DMS79 treated with DMSO at 0.1 percent for 48 hours (cell line): ENCODE data around the gene KIF3C.
A peak's percentile ranks its signal among the peaks of the same experiment; 100 is the strongest.

Experiments
- DNase-seq: peaks from one replicate; lab custom pipeline; 2025; lab: John Stamatoyannopoulos, UW

Gene KIF3C

DNA sequence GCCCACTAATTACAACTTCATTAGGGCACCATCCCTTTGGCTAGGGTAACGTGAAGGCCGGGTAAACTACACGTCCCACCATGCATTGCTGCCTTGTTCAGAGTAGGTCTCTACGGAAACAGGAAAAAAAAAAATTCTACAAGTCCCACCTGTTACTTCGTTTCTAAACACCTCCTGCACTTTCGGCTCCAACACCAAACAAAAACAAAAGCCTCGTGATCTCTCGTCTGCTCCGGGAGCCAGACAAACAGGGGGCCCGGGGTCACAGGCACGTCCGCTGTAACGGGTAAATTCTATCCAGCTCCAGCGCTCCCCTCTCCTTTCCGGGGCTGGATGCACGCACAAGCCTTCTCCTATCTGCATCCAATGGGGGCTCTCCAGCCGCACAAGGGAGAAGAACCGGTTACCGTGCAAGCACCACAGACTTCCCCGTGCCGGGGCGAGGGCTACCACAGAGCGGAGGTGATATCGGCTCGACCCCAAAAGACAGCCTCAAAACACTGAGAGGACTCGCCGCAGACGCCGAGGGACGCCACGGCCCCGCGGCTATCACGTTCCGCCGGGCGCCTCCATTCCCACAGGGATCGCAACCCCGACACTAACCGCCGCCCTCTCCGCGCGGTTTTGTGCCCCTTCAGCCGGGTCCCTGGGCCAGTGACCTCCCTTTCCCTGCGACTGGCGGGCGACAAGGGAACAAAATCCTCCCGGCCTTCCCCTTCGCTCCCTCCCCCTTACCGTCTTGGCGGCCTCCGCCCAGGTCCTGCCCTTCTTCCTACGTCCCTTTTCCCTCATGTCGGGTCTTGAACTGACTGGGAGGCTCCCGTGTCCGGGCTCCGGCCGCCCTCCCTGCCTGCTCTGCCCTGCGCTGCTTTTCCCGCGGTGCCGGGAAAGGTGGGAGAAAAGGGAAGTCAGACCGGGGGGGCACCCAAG is 104.6 kb downstream of the KIF3C start:
- peak; percentile 73 for DNase-seq
